Measurements from ENCODE around the gene CLMP. TPM values are rescaled to one million over a fixed set of nuclear protein-coding genes. Genes with fewer than 3 reads are reported as not detected.
A peak's percentile ranks its signal among the peaks of the same experiment; 100 is the strongest.

CLMP gene
- total and polyA plus RNA-seq, 2 donors (not counting 3 experiments of a cell fraction or from before 2014, with no cell fraction given): 0.03 to 0.18 TPM

DNA sequence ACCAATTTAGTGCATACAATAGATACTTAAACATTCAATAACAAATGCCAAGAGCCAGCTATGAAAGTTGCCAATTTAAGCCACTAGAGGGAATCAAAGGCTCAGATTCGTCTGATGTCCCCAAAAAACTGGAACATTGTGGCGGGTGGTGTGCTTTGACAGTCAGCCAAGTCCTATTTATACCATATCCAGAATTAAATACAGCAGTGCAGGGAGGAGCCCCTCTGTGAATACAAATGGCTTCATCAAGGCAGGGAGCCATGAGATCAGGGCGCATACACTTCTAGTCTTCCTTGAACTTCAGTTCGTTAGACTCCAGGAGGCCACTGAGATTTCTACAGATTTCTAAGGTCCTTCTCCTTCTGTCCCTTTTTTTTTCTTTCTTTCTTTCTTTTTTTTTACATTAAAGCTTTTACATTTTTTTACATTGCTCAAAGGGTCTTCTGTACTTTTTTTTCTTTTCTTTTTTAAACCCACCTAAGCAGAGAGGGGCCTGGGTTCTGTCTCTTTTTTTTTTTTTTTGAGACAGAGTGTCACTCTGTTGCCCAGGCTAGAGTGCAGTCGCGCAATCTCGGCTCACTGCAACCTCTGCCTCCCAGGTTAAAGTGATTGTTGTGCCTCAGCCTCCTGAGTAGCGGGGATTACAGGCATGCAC is 91.6 kb downstream of the CLMP start:
- Histone ChIP-seq H3K9me1 (replicated peaks; ENCODE audit: control insufficient read depth, extremely low read depth, insufficient read depth, low read length) (no peaks in the 10 kb centered on the region), H3K9me3 (replicated peaks; ENCODE audit: control insufficient read depth, insufficient read depth, low read length) (no peaks in the 10 kb centered on the region), H3K9ac (replicated peaks; ENCODE audit: extremely low read depth, insufficient read depth, low read length) (peak overlapping the region; percentile 16), H3K4me3 (replicated peaks in 1 of 3; ENCODE audit: insufficient read depth in 1 of 3, low read depth in 1 of 3, low read length in 3 of 3) (no peak overlapping the region), H3K27ac (ENCODE audit: insufficient read depth, low read depth, low read length) (no peak overlapping the region), H3K4me2 (ENCODE audit: insufficient read depth, low read length) (peak overlapping the region; percentile 36), H3K36me3 (ENCODE audit: control insufficient read depth in 2 of 2, extremely low read depth in 1 of 2, insufficient read depth in 2 of 2, low read length in 2 of 2) (no peaks in the 10 kb centered on the region), H3K27me3 (ENCODE audit: control insufficient read depth in 2 of 2, insufficient read depth in 2 of 2, low read length in 2 of 2) (no peaks in the 10 kb centered on the region), H2AFZ (ENCODE audit: low read depth, low read length) (peak overlapping the region; percentile 73), H4K20me1 (replicated peaks; ENCODE audit: control insufficient read depth, extremely low read depth, insufficient read depth, low read length) (no peaks in the 10 kb centered on the region), H3K79me2 (ENCODE audit: control insufficient read depth, insufficient read depth, low read length) (no peaks in the 10 kb centered on the region), H3K4me1 (ENCODE audit: control insufficient read depth, extremely low read depth, insufficient read depth, low read length) (peaks cover 2% of the 10 kb centered on the region)
- FAIRE-seq (peak; percentile 97), DNase-seq (ENCODE audit: low read depth, low spot score) (peak; percentile 75)
- dilution Hi-C loops (cut with MboI; ENCODE audit: extremely low pct_ligation_motif_present, low sequenced_read_pairs): loop anchor here (25.0 kb wide), 1 partner anchor 159 kb away; no protein-coding TSS in a partner anchor
- TF ChIP-seq MYC (IDR thresholded peaks at IDR 0.05; ENCODE audit: low read depth, low read length) (no peak), EZH2 (IDR thresholded peaks at IDR 0.05; ENCODE audit: borderline replicate concordance, low read depth, low read length, severe bottlenecking) (no peak), GATA2 (IDR thresholded peaks at IDR 0.05; ENCODE audit: insufficient read depth, insufficient read length, low read depth, low read length) (no peak)
- TF ChIP-seq, protein P1, sequence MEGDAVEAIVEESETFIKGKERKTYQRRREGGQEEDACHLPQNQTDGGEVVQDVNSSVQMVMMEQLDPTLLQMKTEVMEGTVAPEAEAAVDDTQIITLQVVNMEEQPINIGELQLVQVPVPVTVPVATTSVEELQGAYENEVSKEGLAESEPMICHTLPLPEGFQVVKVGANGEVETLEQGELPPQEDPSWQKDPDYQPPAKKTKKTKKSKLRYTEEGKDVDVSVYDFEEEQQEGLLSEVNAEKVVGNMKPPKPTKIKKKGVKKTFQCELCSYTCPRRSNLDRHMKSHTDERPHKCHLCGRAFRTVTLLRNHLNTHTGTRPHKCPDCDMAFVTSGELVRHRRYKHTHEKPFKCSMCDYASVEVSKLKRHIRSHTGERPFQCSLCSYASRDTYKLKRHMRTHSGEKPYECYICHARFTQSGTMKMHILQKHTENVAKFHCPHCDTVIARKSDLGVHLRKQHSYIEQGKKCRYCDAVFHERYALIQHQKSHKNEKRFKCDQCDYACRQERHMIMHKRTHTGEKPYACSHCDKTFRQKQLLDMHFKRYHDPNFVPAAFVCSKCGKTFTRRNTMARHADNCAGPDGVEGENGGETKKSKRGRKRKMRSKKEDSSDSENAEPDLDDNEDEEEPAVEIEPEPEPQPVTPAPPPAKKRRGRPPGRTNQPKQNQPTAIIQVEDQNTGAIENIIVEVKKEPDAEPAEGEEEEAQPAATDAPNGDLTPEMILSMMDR (IDR thresholded peaks at IDR 0.05; ENCODE audit: extremely low read depth in 1 of 2, insufficient read depth in 1 of 2, low read depth in 1 of 2, low read length in 2 of 2): peak; percentile 58 to 62
- ChIA-PET CTCF (interaction anchor here (0.6 to 21.7 kb wide), 67 partner anchors 8 to 1421 kb away, joined by 3 to 587 read pairs (median 5); partner anchors contain the start of genes CLMP and HSPA8), POLR2A (interaction anchor here (1.3 to 1.6 kb wide), 2 partner anchors 41 to 144 kb away, joined by 5 to 6 read pairs; partner anchors contain the start of gene HSPA8)
- no TSS peak for BruUV-seq (replicated peaks)
- intact Hi-C loops (cut with micrococcal nuclease): loop anchor here (1.0 to 5.0 kb wide), 8 partner anchors 41 to 599 kb away; partner anchors contain the start of gene HSPA8
